ENCODE data around the gene MED15.

Gene MED15

GRCh38 chr22:20599117-20599516 lies 91.7 kb downstream of the MED15 start:
- H3K4me3 Mint-ChIP-seq: no peak overlapping the region
- H3K27ac Mint-ChIP-seq: peak overlapping the region; percentile 42
- H3K36me3 Mint-ChIP-seq: no peaks in the 10 kb centered on the region
- no peaks in the 10 kb centered on the region for H3K4me1 Mint-ChIP-seq
- ATAC-seq (replicated peaks) (no peak), DNase-seq (no peak)
- H3K27me3 Mint-ChIP-seq: peaks cover 6 to 8% of the 10 kb centered on the region in 2 donors
- no peaks in the 10 kb centered on the region for H3K9me3 Mint-ChIP-seq

GRCh38 chr22:20600137-20600673 lies 92.8 kb downstream of the MED15 start:
- Mint-ChIP-seq H3K4me1 (no peaks in the 10 kb centered on the region), H3K9me3 (no peaks in the 10 kb centered on the region), H3K36me3 (no peaks in the 10 kb centered on the region), H3K27me3 (peaks cover 6 to 8% of the 10 kb centered on the region in 2 donors), H3K4me3 (no peak overlapping the region), H3K27ac (no peak overlapping the region)
- DNase-seq: no peak
- ATAC-seq (replicated peaks): no peak

DNA sequence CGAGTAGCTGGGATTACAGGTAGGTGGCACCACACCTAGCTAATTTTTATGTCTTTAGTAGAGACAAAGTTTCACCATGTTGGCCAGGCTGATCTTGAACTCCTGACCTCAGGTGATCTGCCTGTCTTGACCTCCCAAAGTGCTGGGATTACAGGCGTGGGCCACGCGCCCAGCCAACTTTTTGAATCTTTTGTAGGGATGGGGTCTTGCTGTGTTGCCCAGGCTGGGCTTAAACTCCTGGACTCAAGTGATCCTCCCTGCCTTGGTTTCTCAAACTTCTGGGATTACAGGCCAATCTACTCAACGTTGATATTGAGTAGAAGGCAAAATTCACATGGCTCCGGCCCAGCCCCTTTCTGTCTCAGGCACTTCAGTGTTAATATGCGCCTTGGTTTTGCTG lies 93.9 kb downstream of the MED15 start:
- Mint-ChIP-seq H3K9me3 (no peaks in the 10 kb centered on the region), H3K27ac (no peak overlapping the region), H3K4me3 (no peak overlapping the region), H3K4me1 (peaks cover 3 to 10% of the 10 kb centered on the region in 2 donors), H3K36me3 (no peaks in the 10 kb centered on the region), H3K27me3 (peaks cover 8 to 12% of the 10 kb centered on the region in 2 donors)
- DNase-seq: no peak
- no peak for ATAC-seq (replicated peaks)

GRCh38 chr22:20602609-20603164 lies 95.3 kb downstream of the MED15 start:
- ATAC-seq (replicated peaks): no peak

DNA sequence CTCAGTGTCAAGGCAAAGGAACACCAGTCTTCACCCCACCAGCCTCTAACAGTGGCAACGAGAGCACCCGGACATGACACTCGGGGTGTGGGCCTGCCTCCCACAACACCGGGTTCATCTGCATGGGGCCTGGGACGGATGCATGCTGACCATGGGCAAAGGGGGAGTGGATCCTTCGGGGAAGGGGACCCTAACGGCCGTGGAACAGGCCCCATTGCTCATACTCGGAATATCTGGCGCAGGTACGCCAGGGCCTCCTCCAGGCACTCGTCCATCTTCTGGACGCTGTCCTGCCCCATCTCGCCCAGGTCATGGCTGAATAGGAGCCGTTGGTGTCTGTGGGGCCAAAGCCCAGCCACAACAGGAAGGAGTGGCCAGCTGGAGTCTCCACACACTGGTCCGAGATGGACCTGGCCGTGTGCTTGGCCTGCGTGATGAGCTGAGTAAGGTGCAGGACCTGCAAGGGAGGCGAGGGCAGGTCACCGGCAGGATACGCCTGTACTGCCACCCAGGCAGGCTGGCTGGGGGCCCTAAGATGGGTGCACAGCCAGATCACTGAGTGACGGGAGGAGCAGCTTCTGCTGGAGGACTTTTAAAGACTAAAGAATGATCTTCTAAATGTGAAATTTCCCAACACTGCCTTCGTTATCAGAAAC lies 96.8 kb downstream of the MED15 start:
- Mint-ChIP-seq H3K27ac (no peak overlapping the region), H3K27me3 (peaks cover 6 to 8% of the 10 kb centered on the region in 2 donors), H3K4me3 (no peak overlapping the region), H3K4me1 (peaks cover 10 to 13% of the 10 kb centered on the region in 2 donors), H3K9me3 (no peaks in the 10 kb centered on the region), H3K36me3 (no peaks in the 10 kb centered on the region)
- DNase-seq (no peak), ATAC-seq (replicated peaks) (no peak)

More at GRCh38 chr22:20602609-20603164, 95.3 kb downstream of the MED15 start:
- Mint-ChIP-seq H3K27ac (no peak overlapping the region), H3K36me3 (no peaks in the 10 kb centered on the region), H3K9me3 (no peaks in the 10 kb centered on the region), H3K4me3 (no peak overlapping the region), H3K27me3 (peaks cover 8 to 12% of the 10 kb centered on the region in 2 donors), H3K4me1 (peaks cover 7 to 13% of the 10 kb centered on the region in 2 donors)
- DNase-seq: no peak

GRCh38 chr22:20604776-20605221 lies 97.4 kb downstream of the MED15 start:
- Mint-ChIP-seq H3K4me1 (peaks cover 12 to 13% of the 10 kb centered on the region in 2 donors), H3K9me3 (no peaks in the 10 kb centered on the region), H3K27ac (no peak overlapping the region), H3K36me3 (no peaks in the 10 kb centered on the region), H3K27me3 (peaks cover 6 to 8% of the 10 kb centered on the region in 2 donors), H3K4me3 (no peak overlapping the region)
- ATAC-seq (replicated peaks) (no peak), DNase-seq (no peak)

- no peaks in the 10 kb centered on the region for H3K36me3 Mint-ChIP-seq
- peaks cover 4 to 6% of the 10 kb centered on the region in 2 donors for H3K27me3 Mint-ChIP-seq
- DNase-seq: no peak
- H3K4me3 Mint-ChIP-seq: no peak overlapping the region
- no peak for ATAC-seq (replicated peaks)
- peaks cover 12 to 13% of the 10 kb centered on the region in 2 donors for H3K4me1 Mint-ChIP-seq
- H3K9me3 Mint-ChIP-seq: no peaks in the 10 kb centered on the region
- H3K27ac Mint-ChIP-seq: no peak overlapping the region
Measured at GRCh38 chr22:20605328-20605727, 97.9 kb downstream of the MED15 start.

GRCh38 chr22:20606041-20606783 lies 98.8 kb downstream of the MED15 start:
- Mint-ChIP-seq H3K36me3 (no peaks in the 10 kb centered on the region), H3K27ac (peak overlapping the region; percentile 25), H3K4me3 (no peak overlapping the region), H3K27me3 (peaks cover 6 to 9% of the 10 kb centered on the region in 2 donors), H3K9me3 (no peaks in the 10 kb centered on the region), H3K4me1 (peaks cover 12 to 13% of the 10 kb centered on the region in 2 donors)
- ATAC-seq (replicated peaks) (peak; percentile 87 to 90), DNase-seq (peak; percentile 41)

DNA sequence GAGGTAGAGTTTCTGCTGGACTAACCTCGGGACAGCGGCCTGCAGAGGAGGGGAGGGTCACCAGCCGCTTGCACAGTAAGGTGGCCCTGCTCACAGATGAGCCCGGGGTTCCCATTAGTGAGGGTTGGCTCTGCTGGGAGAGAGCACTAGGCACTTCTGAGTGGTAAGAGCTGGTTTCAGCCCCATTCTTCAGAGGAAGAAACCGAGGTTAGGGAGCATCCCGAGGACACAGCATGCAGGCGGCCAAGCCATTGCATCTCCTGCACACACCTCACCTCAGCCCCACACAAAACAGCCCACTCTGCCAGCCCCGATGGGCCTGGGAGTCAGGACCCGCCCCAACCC lies 99.3 kb downstream of the MED15 start:
- DNase-seq: no peak
- Mint-ChIP-seq H3K36me3 (no peaks in the 10 kb centered on the region), H3K4me3 (no peak overlapping the region), H3K27me3 (peaks cover 11 to 13% of the 10 kb centered on the region in 2 donors), H3K4me1 (peaks cover 12 to 13% of the 10 kb centered on the region in 2 donors), H3K9me3 (no peaks in the 10 kb centered on the region), H3K27ac (no peak overlapping the region)
- ATAC-seq (replicated peaks): no peak

DNA sequence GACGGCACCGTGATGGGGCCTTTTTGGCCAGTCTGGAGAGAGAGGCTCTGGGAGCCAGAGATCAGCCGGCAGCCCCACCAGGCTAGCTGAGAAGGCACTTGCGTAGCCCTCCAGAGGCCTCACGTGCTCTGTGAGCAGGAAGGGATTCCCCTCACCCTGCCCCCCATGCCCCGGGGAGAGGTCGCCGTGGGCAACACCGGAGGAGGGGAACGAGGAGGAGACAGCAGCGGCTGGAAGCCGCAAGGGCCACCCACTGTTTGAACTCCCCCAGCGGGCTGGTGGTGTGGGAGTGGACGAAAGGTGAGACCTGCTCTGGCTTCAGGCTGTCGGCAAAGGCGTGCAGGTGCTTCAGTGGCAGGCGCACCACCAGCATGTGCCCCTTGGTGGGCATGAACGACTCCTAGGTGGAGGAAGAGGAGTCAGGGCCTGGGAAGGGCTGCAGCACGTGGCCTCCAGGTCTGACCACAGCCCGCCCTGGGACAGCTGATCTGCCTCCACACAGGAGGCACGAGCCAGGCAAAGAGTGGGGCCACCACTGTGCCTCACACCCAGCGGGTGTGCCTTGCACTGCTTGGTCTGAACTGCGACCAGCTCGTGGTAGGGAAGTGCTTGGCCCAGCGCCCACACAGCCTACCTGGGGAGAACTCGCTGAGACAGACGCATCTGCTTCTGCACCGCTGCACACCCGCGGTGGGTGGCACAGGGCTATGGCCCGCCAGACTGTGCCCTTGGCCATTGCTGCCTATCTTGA lies 99.9 kb downstream of the MED15 start:
- ATAC-seq (replicated peaks) (peak; percentile 33 to 45), DNase-seq (no peak)
- Mint-ChIP-seq H3K27ac (no peak overlapping the region), H3K27me3 (peaks cover 11 to 13% of the 10 kb centered on the region in 2 donors), H3K4me3 (no peak overlapping the region), H3K36me3 (no peaks in the 10 kb centered on the region), H3K4me1 (peaks cover 12 to 13% of the 10 kb centered on the region in 2 donors), H3K9me3 (no peaks in the 10 kb centered on the region)

DNA sequence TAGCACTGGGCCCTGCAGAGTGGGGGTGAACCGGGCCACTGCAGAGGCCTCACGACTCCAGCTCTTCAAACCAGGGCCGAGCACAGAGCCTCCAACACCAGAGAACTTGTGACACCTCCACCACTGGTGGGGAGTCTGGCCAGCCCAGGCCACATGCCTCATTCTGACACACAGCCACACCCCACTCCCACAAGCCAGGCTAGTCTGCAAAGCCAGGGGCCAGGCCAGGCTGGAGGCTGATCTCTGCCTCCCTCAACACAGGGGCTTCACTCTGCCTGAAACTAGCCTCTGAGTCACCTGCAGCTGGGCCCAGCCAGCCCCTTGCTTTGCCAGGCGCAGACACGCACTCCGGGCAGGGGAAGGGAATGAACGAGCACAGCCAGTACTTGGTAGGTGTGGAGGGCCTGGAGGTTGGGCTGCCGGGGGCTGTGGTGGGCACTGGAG lies 102.9 kb downstream of the MED15 start:
- Mint-ChIP-seq H3K36me3 (no peaks in the 10 kb centered on the region), H3K4me3 (no peak overlapping the region), H3K9me3 (no peaks in the 10 kb centered on the region), H3K27ac (no peak overlapping the region), H3K4me1 (peaks cover 12 to 13% of the 10 kb centered on the region in 2 donors), H3K27me3 (peaks cover 11 to 13% of the 10 kb centered on the region in 2 donors)
- ATAC-seq (replicated peaks): no peak
- DNase-seq: no peak

GRCh38 chr22:20610757-20611156 lies 103.3 kb downstream of the MED15 start:
- peaks cover 8 to 11% of the 10 kb centered on the region in 2 donors for H3K27me3 Mint-ChIP-seq
- no peak overlapping the region for H3K4me3 Mint-ChIP-seq
- no peaks in the 10 kb centered on the region for H3K36me3 Mint-ChIP-seq
- H3K9me3 Mint-ChIP-seq: no peaks in the 10 kb centered on the region
- ATAC-seq (replicated peaks): no peak
- H3K27ac Mint-ChIP-seq: no peak overlapping the region
- no peak for DNase-seq
- peaks cover 8 to 12% of the 10 kb centered on the region in 2 donors for H3K4me1 Mint-ChIP-seq

DNA sequence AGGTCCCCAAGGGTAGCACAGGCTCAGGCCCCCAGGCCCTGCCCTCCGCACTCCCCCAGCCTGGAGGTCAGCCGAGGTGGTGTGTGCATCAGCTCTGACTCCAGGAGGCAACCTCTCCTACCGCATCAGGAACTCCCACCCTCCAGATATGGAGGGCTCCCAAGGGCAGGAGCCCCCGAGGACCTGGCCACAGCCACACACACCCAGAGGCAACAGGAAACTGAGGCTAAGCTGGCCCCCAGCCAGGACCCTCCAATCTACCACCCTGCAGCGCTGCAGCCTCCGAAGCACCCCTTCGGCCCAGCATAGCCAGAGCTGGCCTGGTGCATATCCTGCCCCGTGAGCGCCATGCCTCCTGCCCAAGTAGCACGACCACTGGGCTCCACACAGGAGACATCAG lies 104.0 kb downstream of the MED15 start:
- Mint-ChIP-seq H3K9me3 (no peaks in the 10 kb centered on the region), H3K4me1 (peaks cover 2 to 8% of the 10 kb centered on the region in 2 donors), H3K36me3 (no peaks in the 10 kb centered on the region), H3K27me3 (peaks cover 6 to 11% of the 10 kb centered on the region in 2 donors), H3K27ac (no peak overlapping the region), H3K4me3 (no peak overlapping the region)
- ATAC-seq (replicated peaks) (no peak), DNase-seq (no peak)

DNA sequence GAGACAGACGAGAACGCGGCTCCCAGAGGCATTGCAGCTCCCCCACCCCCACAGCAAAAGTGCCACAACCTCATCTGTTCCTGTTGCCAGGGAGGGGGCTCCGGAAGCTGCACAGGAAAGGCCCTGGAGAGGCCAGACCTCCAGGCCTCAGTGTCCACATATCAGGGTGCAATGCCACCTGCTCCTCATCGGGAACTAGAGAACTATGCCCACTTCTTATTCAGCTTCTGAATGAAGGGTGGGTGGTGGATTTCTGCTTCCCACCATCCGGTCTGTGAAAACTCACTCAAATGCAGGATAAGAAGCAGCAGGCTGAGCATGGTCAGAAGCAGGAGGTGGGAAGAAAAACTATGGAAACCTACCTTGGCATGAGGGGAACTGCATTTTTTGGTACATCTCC lies 105.9 kb downstream of the MED15 start:
- no peak overlapping the region for H3K27ac Mint-ChIP-seq
- H3K4me1 Mint-ChIP-seq: peaks cover 0 to 2% of the 10 kb centered on the region in 2 donors
- H3K9me3 Mint-ChIP-seq: no peaks in the 10 kb centered on the region
- H3K4me3 Mint-ChIP-seq: no peak overlapping the region
- no peak for ATAC-seq (replicated peaks)
- peaks cover 6 to 11% of the 10 kb centered on the region in 2 donors for H3K27me3 Mint-ChIP-seq
- no peak for DNase-seq
- no peaks in the 10 kb centered on the region for H3K36me3 Mint-ChIP-seq
